GM12878 (cell line): Measurements from ENCODE around the gene SURF6. TPM values are rescaled to one million over a fixed set of nuclear protein-coding genes. Genes with fewer than 3 reads are reported as not detected.

Experiments used
- ATAC-seq: fragments of 200-7000 bp; cut with Tn5 transposase; 3 replicates; pipeline ENCODE4 v1.9.1; 2020; ENCODE audit warnings: mild to moderate bottlenecking, moderate library complexity
- BruUV-seq: library from RNA; stranded (reverse); fragments of 400-500 nt; replicated peaks from 2 replicates; lab custom pipeline; 2021; lab: Mats Ljungman, UMichigan
- CTCF ChIA-PET: fragments of 300-600 bp; sonication (Branson Sonifier 250); formaldehyde crosslinking; extraction: SDS; loops from one replicate; lab custom pipeline; 2021; ENCODE audit warnings: inconsistent platforms; lab: Yijun Ruan, JAX
- POLR2A ChIA-PET: fragments of 350-600 bp; formaldehyde crosslinking; extraction: SDS; loops from one replicate; lab custom pipeline; 2021; ENCODE audit warnings: inconsistent platforms; lab: Charles Lee
- RAD21 ChIA-PET: fragments of 300-600 bp; sonication (Branson Sonifier 250); formaldehyde crosslinking; loops from one replicate; lab custom pipeline; 2023; ENCODE audit warnings: antibody characterized with exemption; ENCODE audit not compliant: unreplicated experiment; lab: Charles Lee
- SMC1A ChIA-PET: fragments of 300-600 bp; sonication (Branson Sonifier 250); formaldehyde crosslinking; loops from one replicate; lab custom pipeline; 2023; ENCODE audit not compliant: unreplicated experiment, uncharacterized antibody; lab: Charles Lee
- DNase-seq: peaks from one replicate; pipeline ENCODE4 v3.0.0-alpha.2; 2011; ENCODE audit warnings: low read depth, low spot score
- FAIRE-seq: peaks from 3 replicates; lab custom pipeline; 2011; peaks lifted over from hg19 to GRCh38; lab: Jason Lieb, UNC
- H2AFZ ChIP-seq: 2 replicates; pipeline ENCODE4 v1.6.0; 2011; ENCODE audit warnings: low read depth, low read length, control low read depth; ENCODE audit not compliant: control insufficient read depth
- H3K27ac ChIP-seq: 2 replicates; pipeline ENCODE4 v1.5.1; 2011; ENCODE audit warnings: control low read depth; ENCODE audit not compliant: control insufficient read depth, insufficient read depth
- H3K27me3 ChIP-seq, 2 experiments: replicated peaks in 1 of 2; 2 replicates each; pipeline versions ENCODE4 v1.6.0 to v1.6.1; 2011; ENCODE audit warnings: low read length in 1 of 2; ENCODE audit not compliant: control insufficient read depth in 2 of 2, insufficient read depth in 2 of 2
- H3K36me3 ChIP-seq, 2 experiments: 2 replicates each; pipeline ENCODE4 v1.5.1; 2011; ENCODE audit warnings: low read length in 1 of 2; ENCODE audit not compliant: control insufficient read depth in 2 of 2, insufficient read depth in 2 of 2
- H3K4me1 ChIP-seq: 2 replicates; pipeline ENCODE4 v1.6.1; 2011; ENCODE audit warnings: mild to moderate bottlenecking, low read length, moderate library complexity, mixed read lengths; ENCODE audit not compliant: control insufficient read depth, insufficient read depth
- H3K4me2 ChIP-seq: 2 replicates; pipeline ENCODE4 v1.6.0; 2011; ENCODE audit warnings: control low read depth; ENCODE audit not compliant: control insufficient read depth, insufficient read depth
- H3K4me3 ChIP-seq: fragments of 200-600 bp; sonication (generic); 2 replicates; pipeline ENCODE4 v1.5.1; 2016
- H3K79me2 ChIP-seq: 2 replicates; pipeline ENCODE4 v1.6.0; 2011; ENCODE audit warnings: low read length; ENCODE audit not compliant: control insufficient read depth, insufficient read depth
- H3K9ac ChIP-seq: 2 replicates; pipeline ENCODE4 v1.8.0; 2011; ENCODE audit warnings: low read length, control low read depth, mixed read lengths; ENCODE audit not compliant: control insufficient read depth, insufficient read depth
- H3K9me3 ChIP-seq: replicated peaks from 3 replicates; pipeline ENCODE4 v1.5.1; 2011; ENCODE audit warnings: mild to moderate bottlenecking, low read length; ENCODE audit not compliant: control insufficient read depth, insufficient read depth
- H4K20me1 ChIP-seq: 2 replicates; pipeline ENCODE4 v1.6.0; 2011; ENCODE audit not compliant: control insufficient read depth, insufficient read depth
- ASH2L ChIP-seq: fragments of 300-600, 200-600 bp; sonication (generic); IDR thresholded peaks from 2 replicates; pipeline ENCODE4 v1.6.1; 2017; ENCODE audit warnings: low read depth, mild to moderate bottlenecking, borderline replicate concordance
- CHD1 ChIP-seq: IDR thresholded peaks from 2 replicates; pipeline ENCODE4 v1.6.1; 2012; ENCODE audit warnings: low read depth, low read length, improper control_type of control experiment
- FOXK2 ChIP-seq: fragments of 450-650 bp; IDR thresholded peaks from 2 replicates; pipeline ENCODE4 v1.6.1; 2017; ENCODE audit warnings: mild to moderate bottlenecking, moderate library complexity
- JUND ChIP-seq: IDR thresholded peaks from 2 replicates; pipeline ENCODE4 v1.6.1; 2012; ENCODE audit warnings: low read depth, mild to moderate bottlenecking, low read length, improper control_type of control experiment, moderate library complexity
- MTA2 ChIP-seq: fragments of 450-650 bp; IDR thresholded peaks from 2 replicates; pipeline ENCODE4 v1.6.1; 2016; ENCODE audit warnings: low read depth, mild to moderate bottlenecking, moderate library complexity
- MTA3 ChIP-seq: IDR thresholded peaks from 2 replicates; pipeline ENCODE4 v1.6.1; 2012; ENCODE audit warnings: low read length, inconsistent platforms, borderline replicate concordance
- POU2F2 ChIP-seq: IDR thresholded peaks from 3 replicates; pipeline ENCODE4 v1.6.1; 2011; ENCODE audit warnings: low read depth, mild to moderate bottlenecking, low read length, borderline replicate concordance
- RB1 ChIP-seq: fragments of 450-650 bp; formaldehyde crosslinking; IDR thresholded peaks from 2 replicates; pipeline ENCODE4 v1.6.1; 2017; ENCODE audit warnings: mild to moderate bottlenecking, borderline replicate concordance
- RFX5 ChIP-seq: IDR thresholded peaks from 2 replicates; pipeline ENCODE4 v1.6.1; 2011; ENCODE audit warnings: low read depth, low read length, improper control_type of control experiment
- SMAD5 ChIP-seq: IDR thresholded peaks from 2 replicates; pipeline ENCODE4 v1.6.1; 2016; ENCODE audit warnings: antibody characterized with exemption, low read depth
- TARDBP ChIP-seq: IDR thresholded peaks from 2 replicates; pipeline ENCODE4 v1.6.1; 2016; ENCODE audit warnings: borderline replicate concordance
- ZNF622 ChIP-seq: fragments of 450-650 bp; IDR thresholded peaks from 2 replicates; pipeline ENCODE4 v1.6.1; 2017; ENCODE audit warnings: mild to moderate bottlenecking, inconsistent platforms
- WGBS: methylation state at CpG from one replicate; pipeline ENCODE4 v1.1.6; 2016; ENCODE audit warnings: low lambda C conversion rate; ENCODE audit not compliant: insufficient replicate concordance, insufficient coverage; ENCODE audit errors: missing lambda C conversion rate; 5-methylcytosine and 5-hydroxymethylcytosine counted together
- in situ Hi-C: fragments of 300-500 bp; cut with MboI; formaldehyde crosslinking; loops from 9 replicates; pipeline ENCODE4 v1.14.3; 2018; ENCODE audit warnings: mixed read lengths
- intact Hi-C: fragments of 100-400 bp; cut with micrococcal nuclease; formaldehyde crosslinking; loops from one replicate; pipeline ENCODE4 v1.14.2; 2022; ENCODE audit not compliant: unreplicated experiment
- polyA plus RNA-seq, 11 experiments: library from polyadenylated mRNA; depleted of rRNA in 4 of 11; unstranded in 6 of 11; stranded (reverse) in 5 of 11; fragments of >200 nt; fragmentation: Nextera tagmentation in 4 of 11; fragmentation: Illumina TruSeq in 1 of 11; extraction: Ambion mirVana in 4 of 11; extraction: Trizol in 1 of 11; gene quantifications; 1 replicate in 1 of 11; 2 replicates in 10 of 11; pipeline versions ENCODE4 v1.2.1 to v1.2.3, GENCODE V29; 2011 to 2016; ENCODE audit warnings: inconsistent platforms in 2 of 11, missing spikeins in 2 of 11, low read depth in 1 of 11
- total RNA-seq, 4 experiments: library from RNA; depleted of rRNA in 3 of 4; stranded (reverse); fragments of >200 nt in 3 of 4; fragmentation: Illumina TruSeq in 1 of 4; extraction: Trizol in 1 of 4; gene quantifications; 2 replicates each; pipeline versions ENCODE4 v1.2.1 to v1.2.3, GENCODE V29; 2013 to 2021
- TF ChIP-seq, protein P1 (sequence below): fragments of 450-650 bp; IDR thresholded peaks from 2 replicates; pipeline ENCODE4 v1.6.1; 2017; ENCODE audit warnings: borderline replicate concordance
- TF ChIP-seq, protein P2 (sequence below): IDR thresholded peaks from 2 replicates; pipeline ENCODE4 v1.6.1; 2012; ENCODE audit warnings: low read depth, low read length, improper control_type of control experiment

The SURF6 gene
- total and polyA plus RNA-seq, 10 of the 15 experiments (the other 5 are each of a cell fraction or from before 2014, with no cell fraction given), result 2.2 to 27.2 (median 15.1) TPM

GRCh38 chr9:133305731-133306130 is 30.3 kb downstream of the SURF6 start (continued):
- TF ChIP-seq, protein P1, sequence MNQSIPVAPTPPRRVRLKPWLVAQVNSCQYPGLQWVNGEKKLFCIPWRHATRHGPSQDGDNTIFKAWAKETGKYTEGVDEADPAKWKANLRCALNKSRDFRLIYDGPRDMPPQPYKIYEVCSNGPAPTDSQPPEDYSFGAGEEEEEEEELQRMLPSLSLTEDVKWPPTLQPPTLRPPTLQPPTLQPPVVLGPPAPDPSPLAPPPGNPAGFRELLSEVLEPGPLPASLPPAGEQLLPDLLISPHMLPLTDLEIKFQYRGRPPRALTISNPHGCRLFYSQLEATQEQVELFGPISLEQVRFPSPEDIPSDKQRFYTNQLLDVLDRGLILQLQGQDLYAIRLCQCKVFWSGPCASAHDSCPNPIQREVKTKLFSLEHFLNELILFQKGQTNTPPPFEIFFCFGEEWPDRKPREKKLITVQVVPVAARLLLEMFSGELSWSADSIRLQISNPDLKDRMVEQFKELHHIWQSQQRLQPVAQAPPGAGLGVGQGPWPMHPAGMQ, result no peak
- TF ChIP-seq MTA2 (no peak), TARDBP (no peak)

- H2AFZ ChIP-seq, result no peak overlapping the region
- ChIA-PET POLR2A (no interaction called here), CTCF (no interaction called here), RAD21 (no interaction called here), SMC1A (no interaction called here)
- H3K79me2 ChIP-seq, result no peaks in the 10 kb centered on the region
- H3K27me3 ChIP-seq, result no peaks in the 10 kb centered on the region; a peak in 2 of 4 replicates
- no peak overlapping the region for H3K27ac ChIP-seq
- in situ Hi-C loops, result no loop called here
- H3K36me3 ChIP-seq, result no peaks in the 10 kb centered on the region
- ATAC-seq (no peak), DNase-seq (no peak), FAIRE-seq (no peak)
- BruUV-seq, result no TSS peak
- no peak overlapping the region for H3K4me3 ChIP-seq
- no peaks in the 10 kb centered on the region for H4K20me1 ChIP-seq
- intact Hi-C loops, result no loop called here
- no peaks in the 10 kb centered on the region for H3K4me1 ChIP-seq
- no peak overlapping the region for H3K9ac ChIP-seq
- WGBS, result 49% methylated on average over 36 of the region's 38 CpGs
- H3K9me3 ChIP-seq, result no peaks in the 10 kb centered on the region; the same call in 2 of the 3 replicates
- TF ChIP-seq FOXK2 (no peak), MTA3 (no peak), ASH2L (no peak), POU2F2 (no peak), JUND (no peak), ZNF622 (no peak), CHD1 (no peak), SMAD5 (no peak), RB1 (no peak), RFX5 (no peak)
- TF ChIP-seq, protein P2, sequence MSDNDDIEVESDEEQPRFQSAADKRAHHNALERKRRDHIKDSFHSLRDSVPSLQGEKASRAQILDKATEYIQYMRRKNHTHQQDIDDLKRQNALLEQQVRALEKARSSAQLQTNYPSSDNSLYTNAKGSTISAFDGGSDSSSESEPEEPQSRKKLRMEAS, result no peak
- TF ChIP-seq, all 136 proteins: peak for 0
- no peak overlapping the region for H3K4me2 ChIP-seq
Observed at GRCh38 chr9:133304477-133305377, 31.3 kb downstream of the SURF6 start.
